Measurements from ENCODE around the gene DYNLT1. TPM values are rescaled to one million over a fixed set of nuclear protein-coding genes. Genes with fewer than 3 reads are reported as not detected.
"Not testable (repeated sequence)": the region's sequence is repeated elsewhere in the genome, so short reads cannot be mapped to it uniquely, and the experiment has no call there.

Gene DYNLT1
- total RNA-seq, 1 experiment from 2014 or later = 19.9 TPM

GRCh38 chr6:158680015-158680414 lies 35.5 kb upstream of the DYNLT1 start:
- H3K79me2 ChIP-seq (ENCODE audit: low read length) = no peaks in the 10 kb centered on the region
- no peaks in the 10 kb centered on the region for H3K36me3 ChIP-seq (ENCODE audit: insufficient read depth, low read length)
- H3K27me3 ChIP-seq (ENCODE audit: low read length) = no peaks in the 10 kb centered on the region
- no peak overlapping the region for H2AFZ ChIP-seq (ENCODE audit: low read length)
- no peak overlapping the region for H3K27ac ChIP-seq (ENCODE audit: low read length)
- H3K9me3 ChIP-seq (ENCODE audit: low read length) = no peaks in the 10 kb centered on the region
- H4K20me1 ChIP-seq (ENCODE audit: insufficient read depth, low read depth, low read length) = no peaks in the 10 kb centered on the region
- H3K9ac ChIP-seq (ENCODE audit: low read length) = no peak overlapping the region
- no peaks in the 10 kb centered on the region for H3K9me2 ChIP-seq (replicated peaks; ENCODE audit: insufficient read depth, low read length)
- H3K4me1 ChIP-seq (ENCODE audit: low read length) = no peaks in the 10 kb centered on the region
- H3K4me2 ChIP-seq (ENCODE audit: low read depth, low read length, poor library complexity, severe bottlenecking) = no peak overlapping the region
- no peak overlapping the region for H3K4me3 ChIP-seq (ENCODE audit: low read length)
- peak; percentile 23 for DNase-seq

- H3K4me3 ChIP-seq (ENCODE audit: low read length) = no peak overlapping the region
- no peaks in the 10 kb centered on the region for H3K36me3 ChIP-seq (ENCODE audit: insufficient read depth, low read length)
- H3K9me3 ChIP-seq (ENCODE audit: low read length) = no peaks in the 10 kb centered on the region
- H4K20me1 ChIP-seq (ENCODE audit: insufficient read depth, low read depth, low read length) = no peaks in the 10 kb centered on the region
- no peaks in the 10 kb centered on the region for H3K4me1 ChIP-seq (ENCODE audit: low read length)
- no peaks in the 10 kb centered on the region for H3K9me2 ChIP-seq (replicated peaks; ENCODE audit: insufficient read depth, low read length)
- H2AFZ ChIP-seq (ENCODE audit: low read length) = no peak overlapping the region
- no peak overlapping the region for H3K27ac ChIP-seq (ENCODE audit: low read length)
- no peak overlapping the region for H3K9ac ChIP-seq (ENCODE audit: low read length)
- H3K27me3 ChIP-seq (ENCODE audit: low read length) = no peaks in the 10 kb centered on the region
- no peaks in the 10 kb centered on the region for H3K79me2 ChIP-seq (ENCODE audit: low read length)
- peak; percentile 27 for DNase-seq
- H3K4me2 ChIP-seq (ENCODE audit: low read depth, low read length, poor library complexity, severe bottlenecking) = no peak overlapping the region
Measured at GRCh38 chr6:158677906-158678578, 33.5 kb upstream of the DYNLT1 start.

GRCh38 chr6:158677094-158677493 lies 32.6 kb upstream of the DYNLT1 start:
- H3K4me2 ChIP-seq (ENCODE audit: low read depth, low read length, poor library complexity, severe bottlenecking); H3K9me2 ChIP-seq (replicated peaks; ENCODE audit: insufficient read depth, low read length); DNase-seq; H3K4me3 ChIP-seq (ENCODE audit: low read length); H3K9ac ChIP-seq (ENCODE audit: low read length); H2AFZ ChIP-seq (ENCODE audit: low read length); H3K36me3 ChIP-seq (ENCODE audit: insufficient read depth, low read length); H4K20me1 ChIP-seq (ENCODE audit: insufficient read depth, low read depth, low read length); H3K79me2 ChIP-seq (ENCODE audit: low read length); H3K9me3 ChIP-seq (ENCODE audit: low read length); H3K27ac ChIP-seq (ENCODE audit: low read length); H3K4me1 ChIP-seq (ENCODE audit: low read length); H3K27me3 ChIP-seq (ENCODE audit: low read length): not testable (repeated sequence)

GRCh38 chr6:158674342-158675131 lies 30.0 kb upstream of the DYNLT1 start:
- Histone ChIP-seq H2AFZ (ENCODE audit: low read length) (no peak overlapping the region), H3K27ac (ENCODE audit: low read length) (no peak overlapping the region), H3K4me2 (ENCODE audit: low read depth, low read length, poor library complexity, severe bottlenecking) (no peak overlapping the region), H3K27me3 (ENCODE audit: low read length) (no peaks in the 10 kb centered on the region), H3K4me1 (ENCODE audit: low read length) (no peaks in the 10 kb centered on the region), H3K79me2 (ENCODE audit: low read length) (no peaks in the 10 kb centered on the region), H3K4me3 (ENCODE audit: low read length) (no peak overlapping the region), H3K9me2 (replicated peaks; ENCODE audit: insufficient read depth, low read length) (no peaks in the 10 kb centered on the region), H3K9ac (ENCODE audit: low read length) (no peak overlapping the region), H3K36me3 (ENCODE audit: insufficient read depth, low read length) (no peaks in the 10 kb centered on the region), H3K9me3 (ENCODE audit: low read length) (no peaks in the 10 kb centered on the region), H4K20me1 (ENCODE audit: insufficient read depth, low read depth, low read length) (no peaks in the 10 kb centered on the region)
- DNase-seq = peak; percentile 17

GRCh38 chr6:158672726-158673125 lies 28.2 kb upstream of the DYNLT1 start:
- Histone ChIP-seq H3K9ac (ENCODE audit: low read length) (no peak overlapping the region), H3K79me2 (ENCODE audit: low read length) (no peaks in the 10 kb centered on the region), H3K4me3 (ENCODE audit: low read length) (no peak overlapping the region), H2AFZ (ENCODE audit: low read length) (no peak overlapping the region), H3K9me2 (replicated peaks; ENCODE audit: insufficient read depth, low read length) (no peaks in the 10 kb centered on the region), H3K27me3 (ENCODE audit: low read length) (no peaks in the 10 kb centered on the region), H3K9me3 (ENCODE audit: low read length) (no peaks in the 10 kb centered on the region), H3K4me1 (ENCODE audit: low read length) (no peaks in the 10 kb centered on the region), H3K4me2 (ENCODE audit: low read depth, low read length, poor library complexity, severe bottlenecking) (no peak overlapping the region), H4K20me1 (ENCODE audit: insufficient read depth, low read depth, low read length) (no peaks in the 10 kb centered on the region), H3K36me3 (ENCODE audit: insufficient read depth, low read length) (no peaks in the 10 kb centered on the region), H3K27ac (ENCODE audit: low read length) (no peak overlapping the region)
- DNase-seq = peak; percentile 17

GRCh38 chr6:158672119-158672518 lies 27.6 kb upstream of the DYNLT1 start:
- not testable (repeated sequence) for H3K4me3 ChIP-seq (ENCODE audit: low read length); H3K79me2 ChIP-seq (ENCODE audit: low read length); H3K27ac ChIP-seq (ENCODE audit: low read length)

GRCh38 chr6:158669145-158670035 lies 24.8 kb upstream of the DYNLT1 start:
- no peak for DNase-seq
- no peak overlapping the region for H3K4me2 ChIP-seq (ENCODE audit: low read depth, low read length, poor library complexity, severe bottlenecking)
- H3K4me1 ChIP-seq (ENCODE audit: low read length) = no peaks in the 10 kb centered on the region
- no peaks in the 10 kb centered on the region for H3K9me2 ChIP-seq (replicated peaks; ENCODE audit: insufficient read depth, low read length)
- H3K9me3 ChIP-seq (ENCODE audit: low read length) = no peaks in the 10 kb centered on the region
- no peak overlapping the region for H3K4me3 ChIP-seq (ENCODE audit: low read length)
- no peaks in the 10 kb centered on the region for H3K36me3 ChIP-seq (ENCODE audit: insufficient read depth, low read length)
- no peaks in the 10 kb centered on the region for H3K27me3 ChIP-seq (ENCODE audit: low read length)
- H4K20me1 ChIP-seq (ENCODE audit: insufficient read depth, low read depth, low read length) = no peaks in the 10 kb centered on the region
- H3K79me2 ChIP-seq (ENCODE audit: low read length) = no peaks in the 10 kb centered on the region
- H3K9ac ChIP-seq (ENCODE audit: low read length) = no peak overlapping the region
- H3K27ac ChIP-seq (ENCODE audit: low read length) = no peak overlapping the region
- no peak overlapping the region for H2AFZ ChIP-seq (ENCODE audit: low read length)

More at GRCh38 chr6:158672119-158672518, 27.6 kb upstream of the DYNLT1 start:
- H3K9me3 ChIP-seq (ENCODE audit: low read length); H3K4me2 ChIP-seq (ENCODE audit: low read depth, low read length, poor library complexity, severe bottlenecking); H3K4me1 ChIP-seq (ENCODE audit: low read length); H3K27me3 ChIP-seq (ENCODE audit: low read length); H4K20me1 ChIP-seq (ENCODE audit: insufficient read depth, low read depth, low read length); DNase-seq; H3K9ac ChIP-seq (ENCODE audit: low read length); H3K36me3 ChIP-seq (ENCODE audit: insufficient read depth, low read length); H3K9me2 ChIP-seq (replicated peaks; ENCODE audit: insufficient read depth, low read length); H2AFZ ChIP-seq (ENCODE audit: low read length): not testable (repeated sequence)

- H2AFZ ChIP-seq (ENCODE audit: low read length) = no peak overlapping the region
- no peaks in the 10 kb centered on the region for H3K4me1 ChIP-seq (ENCODE audit: low read length)
- no peaks in the 10 kb centered on the region for H3K36me3 ChIP-seq (ENCODE audit: insufficient read depth, low read length)
- no peaks in the 10 kb centered on the region for H3K27me3 ChIP-seq (ENCODE audit: low read length)
- H3K9me2 ChIP-seq (replicated peaks; ENCODE audit: insufficient read depth, low read length) = no peaks in the 10 kb centered on the region
- H4K20me1 ChIP-seq (ENCODE audit: insufficient read depth, low read depth, low read length) = no peaks in the 10 kb centered on the region
- no peaks in the 10 kb centered on the region for H3K9me3 ChIP-seq (ENCODE audit: low read length)
- no peak for DNase-seq
- H3K4me2 ChIP-seq (ENCODE audit: low read depth, low read length, poor library complexity, severe bottlenecking) = no peak overlapping the region
- no peaks in the 10 kb centered on the region for H3K79me2 ChIP-seq (ENCODE audit: low read length)
- no peak overlapping the region for H3K27ac ChIP-seq (ENCODE audit: low read length)
- H3K4me3 ChIP-seq (ENCODE audit: low read length) = no peak overlapping the region
- H3K9ac ChIP-seq (ENCODE audit: low read length) = no peak overlapping the region
Measured at GRCh38 chr6:158668707-158669103, 24.2 kb upstream of the DYNLT1 start.

Data from Karpas-422 (cell line).